Measurements from ENCODE around the gene CALCOCO1.
"Not testable (repeated sequence)": the region's sequence is repeated elsewhere in the genome, so short reads cannot be mapped to it uniquely, and the experiment has no call there.

The CALCOCO1 gene

GRCh38 chr12:53727310-53728041 is at the start of gene CALCOCO1:
CALCOCO1 (minus strand) TSS chr12:53727452; CDS start chr12:53725242, 2,210 bp downstream.
- peak; percentile 98 for DNase-seq

- no peak for DNase-seq
Observed at GRCh38 chr12:53776872-53777271, 49.6 kb upstream of the CALCOCO1 start.

GRCh38 chr12:53775478-53776145 is 48.4 kb upstream of the CALCOCO1 start:
- no peak for DNase-seq

- no peak for DNase-seq
Observed at GRCh38 chr12:53770281-53770680, 43.0 kb upstream of the CALCOCO1 start.

- no peak for DNase-seq
Observed at GRCh38 chr12:53768976-53769375, 41.7 kb upstream of the CALCOCO1 start.

- DNase-seq, result no peak
Observed at GRCh38 chr12:53766881-53767280, 39.6 kb upstream of the CALCOCO1 start.

GRCh38 chr12:53765891-53766290 is 38.6 kb upstream of the CALCOCO1 start:
- DNase-seq, result no peak

- no peak for DNase-seq
Observed at GRCh38 chr12:53764615-53765014, 37.4 kb upstream of the CALCOCO1 start.

GRCh38 chr12:53762793-53763192 is 35.5 kb upstream of the CALCOCO1 start:
- DNase-seq, result not testable (repeated sequence)

- no peak for DNase-seq
Observed at GRCh38 chr12:53761306-53761705, 34.1 kb upstream of the CALCOCO1 start.

- no peak for DNase-seq
Observed at GRCh38 chr12:53759261-53759660, 32.0 kb upstream of the CALCOCO1 start.

- DNase-seq, result no peak
Observed at GRCh38 chr12:53758730-53759103, 31.5 kb upstream of the CALCOCO1 start.

- no peak for DNase-seq
Observed at GRCh38 chr12:53758081-53758729, 31.0 kb upstream of the CALCOCO1 start.

GRCh38 chr12:53757101-53757770 is 30.0 kb upstream of the CALCOCO1 start:
- DNase-seq, result peak; percentile 84

- DNase-seq, result no peak
Observed at GRCh38 chr12:53756300-53757100, 29.2 kb upstream of the CALCOCO1 start.

GRCh38 chr12:53755893-53756292 is 28.6 kb upstream of the CALCOCO1 start:
- DNase-seq, result no peak

GRCh38 chr12:53755451-53755891 is 28.2 kb upstream of the CALCOCO1 start:
- no peak for DNase-seq

- no peak for DNase-seq
Observed at GRCh38 chr12:53754633-53755264, 27.5 kb upstream of the CALCOCO1 start.

- no peak for DNase-seq
Observed at GRCh38 chr12:53754188-53754585, 26.9 kb upstream of the CALCOCO1 start.

GRCh38 chr12:53752621-53753020 is 25.4 kb upstream of the CALCOCO1 start:
- DNase-seq, result no peak

GRCh38 chr12:53752192-53752601 is 24.9 kb upstream of the CALCOCO1 start:
- DNase-seq, result no peak

Measured in activated naive CD4-positive, alpha-beta T cell treated with Interleukin-2 at 50 U/mL for 16 hours (primary cell).